SK-N-SH treated with all-trans-retinoic acid at 6 μM for 48 hours (cell line): ENCODE results near the gene SUPT4H1.

Source experiments
- ATAC-seq: fragments of 200-7000 bp; cut with Tn5 transposase; 3 replicates; pipeline ENCODE4 v1.9.1; 2020; ENCODE audit warnings: mild to moderate bottlenecking, moderate library complexity
- BACH2 ChIP-seq: fragments of 250-450 bp; sonication (Bioruptor Pico); IDR thresholded peaks from 2 replicates; pipeline ENCODE4 v1.9.0; 2021; ENCODE audit warnings: mild to moderate bottlenecking, borderline replicate concordance
- CSDC2 ChIP-seq: fragments of 250-450 bp; sonication (Bioruptor Pico); IDR thresholded peaks from 2 replicates; pipeline ENCODE4 v1.5.0; 2020; ENCODE audit warnings: mild to moderate bottlenecking, moderate library complexity
- ESRRG ChIP-seq: fragments of 250-450 bp; sonication (Bioruptor Pico); IDR thresholded peaks from 2 replicates; pipeline ENCODE4 v1.6.1; 2021; ENCODE audit warnings: mild to moderate bottlenecking
- GLIS3 ChIP-seq: fragments of 250-450 bp; sonication (Bioruptor Pico); IDR thresholded peaks from 2 replicates; pipeline ENCODE4 v1.5.0; 2020; ENCODE audit warnings: mild to moderate bottlenecking, moderate library complexity
- ISL1 ChIP-seq: fragments of 250-450 bp; sonication (Bioruptor Pico); IDR thresholded peaks from 2 replicates; pipeline ENCODE4 v2.1.2; 2022; ENCODE audit warnings: mild to moderate bottlenecking, moderate library complexity
- OSR1 ChIP-seq: fragments of 250-450 bp; sonication (Bioruptor Pico); IDR thresholded peaks from 2 replicates; pipeline ENCODE4 v1.8.0; 2022; ENCODE audit warnings: moderate library complexity, mild to moderate bottlenecking, inconsistent platforms
- PPARA ChIP-seq: fragments of 250-450 bp; sonication (Bioruptor Pico); IDR thresholded peaks from 2 replicates; pipeline ENCODE4 v1.5.0; 2020; ENCODE audit warnings: mild to moderate bottlenecking, borderline replicate concordance
- RARB ChIP-seq: fragments of 250-450 bp; sonication (Bioruptor Pico); IDR thresholded peaks from 2 replicates; pipeline ENCODE4 v1.8.0; 2021; ENCODE audit warnings: mild to moderate bottlenecking, moderate library complexity
- SNAI2 ChIP-seq: fragments of 250-450 bp; sonication (Bioruptor Pico); IDR thresholded peaks from 2 replicates; pipeline ENCODE4 v1.5.0; 2020; ENCODE audit warnings: mild to moderate bottlenecking, moderate library complexity
- TCF4 ChIP-seq: fragments of 250-450 bp; sonication (Bioruptor Pico); IDR thresholded peaks from 2 replicates; pipeline ENCODE4 v1.8.0; 2021; ENCODE audit warnings: mild to moderate bottlenecking, moderate library complexity, borderline replicate concordance
- ZC3H10 ChIP-seq: fragments of 250-450 bp; sonication (Bioruptor Pico); IDR thresholded peaks from 2 replicates; pipeline ENCODE4 v1.5.1; 2021; ENCODE audit warnings: mild to moderate bottlenecking, moderate library complexity
- ZFP30 ChIP-seq: fragments of 450-650 bp; formaldehyde crosslinking; IDR thresholded peaks from 2 replicates; pipeline ENCODE4 v1.5.0; 2022; ENCODE audit warnings: mild to moderate bottlenecking, moderate library complexity
- ZNF565 ChIP-seq: fragments of 450-650 bp; formaldehyde crosslinking; conservative IDR thresholded peaks from 2 replicates; pipeline ENCODE4 v1.5.0; 2020; ENCODE audit warnings: low read depth, mild to moderate bottlenecking, moderate library complexity
- ZNF70 ChIP-seq: fragments of 450-650 bp; formaldehyde crosslinking; IDR thresholded peaks from 2 replicates; pipeline ENCODE4 v1.5.0; 2020; ENCODE audit warnings: mild to moderate bottlenecking, moderate library complexity
- ZNF8 ChIP-seq: fragments of 450-650 bp; formaldehyde crosslinking; IDR thresholded peaks from 2 replicates; pipeline ENCODE4 v1.5.0; 2020; ENCODE audit warnings: mild to moderate bottlenecking, moderate library complexity
- TF ChIP-seq, protein P1 (sequence below): fragments of 250-450 bp; sonication (Bioruptor Pico); IDR thresholded peaks from 2 replicates; pipeline ENCODE4 v1.5.1; 2021; ENCODE audit warnings: mild to moderate bottlenecking, moderate library complexity
- TF ChIP-seq, protein P2 (sequence below): fragments of 250-450 bp; sonication (Bioruptor Pico); IDR thresholded peaks from 2 replicates; pipeline ENCODE4 v1.5.1; 2020; ENCODE audit warnings: low read depth, mild to moderate bottlenecking, moderate library complexity
- TF ChIP-seq, protein P3 (sequence below): fragments of 250-450 bp; sonication (Bioruptor Pico); IDR thresholded peaks from 2 replicates; pipeline ENCODE4 v1.8.0; 2020; ENCODE audit warnings: mild to moderate bottlenecking, moderate library complexity, borderline replicate concordance
- TF ChIP-seq, protein P4 (sequence below): fragments of 250-450 bp; sonication (Bioruptor Pico); IDR thresholded peaks from 2 replicates; pipeline ENCODE4 v1.5.0; 2020; ENCODE audit warnings: mild to moderate bottlenecking, moderate library complexity

The SUPT4H1 gene

DNA sequence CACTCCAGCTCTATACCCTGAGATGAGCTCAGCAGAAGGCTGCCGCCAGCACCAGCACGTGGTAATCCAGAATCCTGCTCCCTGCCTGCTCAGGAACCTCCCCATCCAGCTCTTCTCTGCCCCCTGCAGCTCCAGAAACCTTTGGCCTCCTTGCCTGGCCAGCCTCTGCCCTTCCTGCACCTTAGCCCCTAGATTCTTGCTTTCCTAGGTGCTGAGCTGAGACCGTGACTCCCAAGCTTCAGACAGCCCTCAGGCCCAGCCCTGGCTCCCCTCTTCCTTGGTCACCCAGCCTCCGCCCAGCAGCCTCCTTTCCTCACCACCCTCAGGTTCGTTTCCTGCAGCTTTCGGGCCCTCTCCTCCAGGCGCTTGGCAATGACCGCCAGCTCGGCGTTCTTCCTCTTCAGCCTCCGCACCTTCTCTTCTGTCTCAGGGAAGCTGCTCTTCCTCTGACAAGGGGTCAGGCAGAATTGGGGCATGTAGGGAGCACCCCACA is 26.0 kb downstream of the SUPT4H1 start:
- no peak for ATAC-seq
- TF ChIP-seq, protein P1, sequence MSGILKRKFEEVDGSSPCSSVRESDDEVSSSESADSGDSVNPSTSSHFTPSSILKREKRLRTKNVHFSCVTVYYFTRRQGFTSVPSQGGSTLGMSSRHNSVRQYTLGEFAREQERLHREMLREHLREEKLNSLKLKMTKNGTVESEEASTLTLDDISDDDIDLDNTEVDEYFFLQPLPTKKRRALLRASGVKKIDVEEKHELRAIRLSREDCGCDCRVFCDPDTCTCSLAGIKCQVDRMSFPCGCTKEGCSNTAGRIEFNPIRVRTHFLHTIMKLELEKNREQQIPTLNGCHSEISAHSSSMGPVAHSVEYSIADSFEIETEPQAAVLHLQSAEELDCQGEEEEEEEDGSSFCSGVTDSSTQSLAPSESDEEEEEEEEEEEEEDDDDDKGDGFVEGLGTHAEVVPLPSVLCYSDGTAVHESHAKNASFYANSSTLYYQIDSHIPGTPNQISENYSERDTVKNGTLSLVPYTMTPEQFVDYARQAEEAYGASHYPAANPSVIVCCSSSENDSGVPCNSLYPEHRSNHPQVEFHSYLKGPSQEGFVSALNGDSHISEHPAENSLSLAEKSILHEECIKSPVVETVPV (CRISPR knock-in tag): no peak
- TF ChIP-seq RARB (CRISPR knock-in tag): no peak
- no peak for TF ChIP-seq OSR1 (CRISPR knock-in tag)
- no peak for TF ChIP-seq CSDC2
- TF ChIP-seq BACH2 (CRISPR knock-in tag): no peak
- no peak for TF ChIP-seq ZNF8 (CRISPR knock-in tag)
- TF ChIP-seq ZNF70 (CRISPR knock-in tag): no peak
- no peak for TF ChIP-seq TCF4
- TF ChIP-seq ISL1 (CRISPR knock-in tag): no peak
- TF ChIP-seq, protein P2, sequence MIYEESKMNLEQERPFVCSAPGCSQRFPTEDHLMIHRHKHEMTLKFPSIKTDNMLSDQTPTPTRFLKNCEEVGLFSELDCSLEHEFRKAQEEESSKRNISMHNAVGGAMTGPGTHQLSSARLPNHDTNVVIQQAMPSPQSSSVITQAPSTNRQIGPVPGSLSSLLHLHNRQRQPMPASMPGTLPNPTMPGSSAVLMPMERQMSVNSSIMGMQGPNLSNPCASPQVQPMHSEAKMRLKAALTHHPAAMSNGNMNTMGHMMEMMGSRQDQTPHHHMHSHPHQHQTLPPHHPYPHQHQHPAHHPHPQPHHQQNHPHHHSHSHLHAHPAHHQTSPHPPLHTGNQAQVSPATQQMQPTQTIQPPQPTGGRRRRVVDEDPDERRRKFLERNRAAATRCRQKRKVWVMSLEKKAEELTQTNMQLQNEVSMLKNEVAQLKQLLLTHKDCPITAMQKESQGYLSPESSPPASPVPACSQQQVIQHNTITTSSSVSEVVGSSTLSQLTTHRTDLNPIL (CRISPR knock-in tag): no peak
- TF ChIP-seq ESRRG (CRISPR knock-in tag): no peak
- no peak for TF ChIP-seq ZC3H10
- no peak for TF ChIP-seq SNAI2 (CRISPR knock-in tag)
- TF ChIP-seq GLIS3 (CRISPR knock-in tag): no peak
- no peak for TF ChIP-seq PPARA (CRISPR knock-in tag)
- TF ChIP-seq ZNF565 (CRISPR knock-in tag): no peak
- TF ChIP-seq, protein P3, sequence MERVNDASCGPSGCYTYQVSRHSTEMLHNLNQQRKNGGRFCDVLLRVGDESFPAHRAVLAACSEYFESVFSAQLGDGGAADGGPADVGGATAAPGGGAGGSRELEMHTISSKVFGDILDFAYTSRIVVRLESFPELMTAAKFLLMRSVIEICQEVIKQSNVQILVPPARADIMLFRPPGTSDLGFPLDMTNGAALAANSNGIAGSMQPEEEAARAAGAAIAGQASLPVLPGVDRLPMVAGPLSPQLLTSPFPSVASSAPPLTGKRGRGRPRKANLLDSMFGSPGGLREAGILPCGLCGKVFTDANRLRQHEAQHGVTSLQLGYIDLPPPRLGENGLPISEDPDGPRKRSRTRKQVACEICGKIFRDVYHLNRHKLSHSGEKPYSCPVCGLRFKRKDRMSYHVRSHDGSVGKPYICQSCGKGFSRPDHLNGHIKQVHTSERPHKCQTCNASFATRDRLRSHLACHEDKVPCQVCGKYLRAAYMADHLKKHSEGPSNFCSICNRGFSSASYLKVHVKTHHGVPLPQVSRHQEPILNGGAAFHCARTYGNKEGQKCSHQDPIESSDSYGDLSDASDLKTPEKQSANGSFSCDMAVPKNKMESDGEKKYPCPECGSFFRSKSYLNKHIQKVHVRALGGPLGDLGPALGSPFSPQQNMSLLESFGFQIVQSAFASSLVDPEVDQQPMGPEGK (CRISPR knock-in tag): no peak
- TF ChIP-seq ZFP30 (CRISPR knock-in tag): no peak
- TF ChIP-seq, protein P4, sequence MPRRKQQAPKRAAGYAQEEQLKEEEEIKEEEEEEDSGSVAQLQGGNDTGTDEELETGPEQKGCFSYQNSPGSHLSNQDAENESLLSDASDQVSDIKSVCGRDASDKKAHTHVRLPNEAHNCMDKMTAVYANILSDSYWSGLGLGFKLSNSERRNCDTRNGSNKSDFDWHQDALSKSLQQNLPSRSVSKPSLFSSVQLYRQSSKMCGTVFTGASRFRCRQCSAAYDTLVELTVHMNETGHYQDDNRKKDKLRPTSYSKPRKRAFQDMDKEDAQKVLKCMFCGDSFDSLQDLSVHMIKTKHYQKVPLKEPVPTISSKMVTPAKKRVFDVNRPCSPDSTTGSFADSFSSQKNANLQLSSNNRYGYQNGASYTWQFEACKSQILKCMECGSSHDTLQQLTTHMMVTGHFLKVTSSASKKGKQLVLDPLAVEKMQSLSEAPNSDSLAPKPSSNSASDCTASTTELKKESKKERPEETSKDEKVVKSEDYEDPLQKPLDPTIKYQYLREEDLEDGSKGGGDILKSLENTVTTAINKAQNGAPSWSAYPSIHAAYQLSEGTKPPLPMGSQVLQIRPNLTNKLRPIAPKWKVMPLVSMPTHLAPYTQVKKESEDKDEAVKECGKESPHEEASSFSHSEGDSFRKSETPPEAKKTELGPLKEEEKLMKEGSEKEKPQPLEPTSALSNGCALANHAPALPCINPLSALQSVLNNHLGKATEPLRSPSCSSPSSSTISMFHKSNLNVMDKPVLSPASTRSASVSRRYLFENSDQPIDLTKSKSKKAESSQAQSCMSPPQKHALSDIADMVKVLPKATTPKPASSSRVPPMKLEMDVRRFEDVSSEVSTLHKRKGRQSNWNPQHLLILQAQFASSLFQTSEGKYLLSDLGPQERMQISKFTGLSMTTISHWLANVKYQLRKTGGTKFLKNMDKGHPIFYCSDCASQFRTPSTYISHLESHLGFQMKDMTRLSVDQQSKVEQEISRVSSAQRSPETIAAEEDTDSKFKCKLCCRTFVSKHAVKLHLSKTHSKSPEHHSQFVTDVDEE (CRISPR knock-in tag): no peak
- TF ChIP-seq, all 23 proteins: peak for 0

DNA sequence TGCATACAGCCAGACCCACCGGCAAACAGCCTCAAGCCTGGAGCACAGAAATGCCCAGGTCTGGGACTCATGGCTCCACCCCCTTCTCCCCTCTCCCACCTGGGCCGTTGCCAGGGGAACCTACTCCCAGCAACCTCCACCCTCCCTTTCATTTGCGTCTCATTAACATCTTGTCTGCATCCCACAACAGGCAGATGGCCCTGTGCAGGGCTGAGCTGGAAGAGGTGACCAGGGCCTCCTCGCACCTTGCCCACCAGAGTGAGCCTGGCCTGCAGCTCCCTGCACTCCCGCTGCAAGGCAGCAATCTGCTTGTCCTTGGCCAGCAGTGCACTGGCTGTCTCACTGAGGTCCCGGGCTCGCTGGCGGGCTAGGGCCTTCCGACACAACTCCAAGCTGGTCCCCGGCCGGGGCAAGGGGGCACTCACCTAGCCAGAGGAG is 26.7 kb downstream of the SUPT4H1 start:
- TF ChIP-seq BACH2 (CRISPR knock-in tag): no peak
- TF ChIP-seq, protein P2 (CRISPR knock-in tag): no peak
- TF ChIP-seq TCF4: no peak
- TF ChIP-seq ZNF70 (CRISPR knock-in tag): no peak
- TF ChIP-seq, protein P3 (CRISPR knock-in tag): no peak
- no peak for TF ChIP-seq SNAI2 (CRISPR knock-in tag)
- TF ChIP-seq ZNF8 (CRISPR knock-in tag): no peak
- TF ChIP-seq ZNF565 (CRISPR knock-in tag): no peak
- no peak for ATAC-seq
